Stimulated activated naive B cell treated with anti-CD40 and anti-IgM and Interleukin-4, amounts not matched to agents 10 μg/mL and 1 μg/mL and 100 μg/mL, for 72 hours (primary cell): Measurements from ENCODE around the gene EPS8.
A peak's percentile ranks its signal among the peaks of the same experiment; 100 is the strongest.

Experiments used
- ATAC-seq, 2 donors: fragments of 150-1000 bp; cut with Tn5 transposase; replicated peaks; 2 replicates each; pipeline ENCODE4 v1.10.0; 2021; ENCODE audit warnings: moderate library complexity in 1 of 2
- DNase-seq: peaks from one replicate; pipeline ENCODE4 v3.0.0; 2021
- H3K27ac Mint-ChIP-seq: one replicate; pipeline ENCODE4 v1.8.0; 2022; ENCODE audit warnings: mild to moderate bottlenecking, mixed read lengths
- H3K27me3 Mint-ChIP-seq, 2 donors: one replicate each; pipeline ENCODE4 v1.8.0; 2022; ENCODE audit warnings: mixed read lengths in 2 of 2
- H3K36me3 Mint-ChIP-seq, 2 donors: one replicate each; pipeline ENCODE4 v1.8.0; 2022; ENCODE audit warnings: mixed read lengths in 2 of 2, mild to moderate bottlenecking in 1 of 2
- H3K4me1 Mint-ChIP-seq, 2 donors: one replicate each; pipeline ENCODE4 v1.8.0; 2022; ENCODE audit warnings: mixed read lengths in 2 of 2, mild to moderate bottlenecking in 1 of 2
- H3K4me3 Mint-ChIP-seq, 2 donors: one replicate each; pipeline ENCODE4 v1.8.0; 2022; ENCODE audit warnings: mild to moderate bottlenecking in 2 of 2, mixed read lengths in 2 of 2, moderate library complexity in 1 of 2
- H3K9me3 Mint-ChIP-seq, 2 donors: one replicate each; pipeline ENCODE4 v1.8.0; 2022; ENCODE audit warnings: mixed read lengths in 2 of 2, mild to moderate bottlenecking in 1 of 2

EPS8 gene

DNA sequence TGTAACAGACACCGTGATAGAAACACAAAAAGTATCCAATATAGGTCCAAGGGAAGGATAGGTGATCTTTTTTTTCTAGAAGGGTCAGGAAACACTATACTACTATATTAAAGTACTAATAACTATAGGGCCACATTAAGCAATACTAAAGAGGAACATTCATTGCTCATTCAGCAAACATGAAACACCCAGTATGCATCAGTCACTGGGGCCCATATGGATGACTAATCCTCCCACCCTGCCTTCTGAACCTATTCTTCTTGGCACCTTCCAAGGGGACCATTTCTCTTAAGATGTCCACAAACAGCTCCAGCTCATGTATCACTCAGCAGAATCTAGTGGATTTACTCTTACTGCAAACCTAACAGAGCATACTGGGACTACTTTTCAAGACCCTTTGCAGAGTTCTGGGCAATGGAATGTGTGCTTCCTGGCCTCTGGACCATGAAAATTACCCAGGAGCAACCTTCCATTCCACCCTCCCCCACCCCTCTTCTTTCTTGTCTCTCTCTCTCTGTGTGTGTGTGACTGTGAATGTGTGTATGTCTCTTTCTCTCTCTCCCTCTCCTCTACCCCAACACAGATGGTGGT, 187.9 kb downstream of the EPS8 start:
- peaks cover 6 to 16% of the 10 kb centered on the region in 2 donors for H3K4me1 Mint-ChIP-seq
- no peak overlapping the region for H3K4me3 Mint-ChIP-seq
- H3K27ac Mint-ChIP-seq = no peak overlapping the region
- no peak for DNase-seq
- peaks cover 0 to 8% of the 10 kb centered on the region in 2 donors for H3K27me3 Mint-ChIP-seq
- peak; percentile 31 to 41 for ATAC-seq
- H3K36me3 Mint-ChIP-seq = no peaks in the 10 kb centered on the region
- H3K9me3 Mint-ChIP-seq = no peaks in the 10 kb centered on the region

DNA sequence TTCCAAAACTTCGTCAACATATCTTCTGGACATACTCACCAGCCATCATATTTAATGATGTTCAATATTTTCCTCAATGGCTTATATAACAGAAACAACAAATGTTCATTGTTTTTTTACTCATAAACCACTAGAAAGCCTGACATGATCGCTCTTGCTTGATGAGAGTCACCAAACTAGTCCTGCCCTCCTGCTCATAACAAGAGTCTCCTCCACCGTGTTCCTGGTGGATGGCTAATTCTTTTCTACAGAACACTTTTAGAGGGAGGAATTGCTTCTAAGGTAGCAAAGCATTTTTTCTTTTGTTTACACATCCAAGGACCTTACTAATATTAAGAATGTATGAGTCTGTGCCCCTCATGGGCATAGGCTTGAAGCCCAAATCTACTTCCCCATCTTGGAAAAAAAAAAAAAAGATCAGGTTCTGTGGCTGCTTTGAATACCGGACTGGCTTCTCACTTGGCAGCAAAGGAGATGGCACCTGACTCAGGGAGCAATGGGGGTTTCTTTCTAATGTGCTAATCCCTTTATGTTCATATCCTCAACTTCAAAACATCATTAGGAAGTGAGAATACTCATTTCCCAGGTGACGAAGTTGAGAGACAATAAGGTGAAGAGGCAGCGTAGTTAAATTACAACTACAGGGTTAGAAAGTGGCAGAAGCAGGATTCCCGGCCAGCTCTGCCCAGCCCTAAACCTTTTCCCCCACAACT, 188.8 kb downstream of the EPS8 start:
- Mint-ChIP-seq H3K27ac (no peak overlapping the region), H3K9me3 (no peaks in the 10 kb centered on the region), H3K4me1 (peaks cover 3 to 16% of the 10 kb centered on the region in 2 donors), H3K27me3 (peaks cover 0 to 8% of the 10 kb centered on the region in 2 donors), H3K36me3 (peaks cover 0 to 3% of the 10 kb centered on the region in 2 donors), H3K4me3 (no peak overlapping the region)
- DNase-seq (no peak), ATAC-seq (no peak)

GRCh38 chr12:15599266-15600037, 189.7 kb downstream of the EPS8 start:
- Mint-ChIP-seq H3K27ac (no peak overlapping the region), H3K9me3 (no peaks in the 10 kb centered on the region), H3K36me3 (peaks cover 0 to 4% of the 10 kb centered on the region in 2 donors), H3K27me3 (peaks cover 0 to 8% of the 10 kb centered on the region in 2 donors), H3K4me3 (no peak overlapping the region), H3K4me1 (peaks cover 3 to 16% of the 10 kb centered on the region in 2 donors)
- DNase-seq = no peak
- ATAC-seq = no peak

GRCh38 chr12:15597125-15597830, 191.9 kb downstream of the EPS8 start:
- Mint-ChIP-seq H3K27me3 (peaks cover 0 to 5% of the 10 kb centered on the region in 2 donors), H3K36me3 (peaks cover 2 to 4% of the 10 kb centered on the region in 2 donors), H3K27ac (no peak overlapping the region), H3K9me3 (no peaks in the 10 kb centered on the region), H3K4me3 (no peak overlapping the region), H3K4me1 (peaks cover 3 to 16% of the 10 kb centered on the region in 2 donors)
- DNase-seq (no peak), ATAC-seq (no peak)

DNA sequence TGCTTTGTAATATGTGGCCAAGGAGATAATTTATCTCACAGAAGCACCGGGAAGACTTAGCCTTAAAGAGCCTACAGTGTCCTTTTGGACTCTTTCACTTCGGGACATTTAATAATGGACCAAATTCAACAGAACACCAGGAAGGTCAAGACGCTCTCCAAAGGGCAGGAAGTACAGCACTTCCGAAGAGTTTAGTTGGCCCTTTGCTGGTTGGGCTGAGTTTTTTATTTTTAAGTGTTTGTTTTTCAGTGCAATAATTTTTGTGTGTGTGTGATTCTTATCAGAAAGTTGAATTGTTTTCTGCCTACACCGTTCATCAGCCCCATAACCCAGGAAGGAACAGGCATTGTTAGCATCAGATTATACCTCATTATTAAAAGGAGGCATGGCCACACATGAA, 193.0 kb downstream of the EPS8 start:
- Mint-ChIP-seq H3K4me3 (no peak overlapping the region), H3K4me1 (peaks cover 0 to 11% of the 10 kb centered on the region in 2 donors), H3K36me3 (peaks cover 3 to 4% of the 10 kb centered on the region in 2 donors), H3K27me3 (no peaks in the 10 kb centered on the region), H3K27ac (no peak overlapping the region), H3K9me3 (no peaks in the 10 kb centered on the region)
- ATAC-seq = no peak
- no peak for DNase-seq

DNA sequence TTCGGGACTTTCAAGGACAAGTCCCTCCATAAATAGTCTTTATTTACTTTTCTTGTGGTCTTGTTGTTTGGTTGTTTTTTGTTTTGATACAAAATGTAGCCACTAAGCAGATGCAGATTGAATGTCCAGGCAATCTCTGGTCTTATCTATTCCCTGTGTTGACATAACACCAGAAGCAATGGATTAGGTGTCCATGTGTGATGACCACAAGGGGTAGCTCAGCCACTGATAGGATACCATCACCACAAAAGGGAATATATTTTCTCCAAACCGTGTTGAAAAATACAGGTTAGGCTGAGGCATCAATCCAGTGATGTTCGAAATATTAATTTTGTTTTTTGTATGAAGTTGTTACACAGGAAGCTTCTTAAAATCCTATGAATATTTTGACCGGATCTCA, 196.3 kb downstream of the EPS8 start:
- Mint-ChIP-seq H3K4me3 (no peak overlapping the region), H3K9me3 (no peaks in the 10 kb centered on the region), H3K4me1 (peaks cover 6 to 17% of the 10 kb centered on the region in 2 donors), H3K27ac (no peak overlapping the region), H3K27me3 (no peaks in the 10 kb centered on the region), H3K36me3 (peaks cover 6 to 8% of the 10 kb centered on the region in 2 donors)
- ATAC-seq (no peak), DNase-seq (no peak)

DNA sequence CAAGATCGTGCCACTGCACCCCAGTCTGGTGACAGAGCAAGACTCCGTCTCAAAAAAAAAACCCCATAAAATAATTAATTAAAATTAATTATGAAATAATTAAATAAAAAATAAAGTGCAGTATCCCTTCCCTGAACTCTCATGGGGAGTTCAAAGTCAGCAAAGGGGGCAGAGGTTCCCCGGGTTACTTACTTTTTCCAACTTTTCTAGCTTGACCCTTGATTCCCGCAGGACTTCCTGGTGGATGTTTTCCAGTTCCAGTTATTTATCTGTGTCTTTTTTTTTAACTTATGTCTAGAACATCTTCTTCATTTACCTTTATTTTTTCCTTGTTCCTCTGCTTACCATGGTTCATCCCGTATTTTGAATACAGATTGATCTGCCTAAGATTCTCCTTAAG, 197.4 kb downstream of the EPS8 start:
- H3K4me3 Mint-ChIP-seq = no peak overlapping the region
- no peaks in the 10 kb centered on the region for H3K9me3 Mint-ChIP-seq
- peaks cover 6 to 12% of the 10 kb centered on the region in 2 donors for H3K36me3 Mint-ChIP-seq
- H3K4me1 Mint-ChIP-seq = peaks cover 6 to 10% of the 10 kb centered on the region in 2 donors
- H3K27me3 Mint-ChIP-seq = no peaks in the 10 kb centered on the region
- DNase-seq (no peak), ATAC-seq (no peak)
- H3K27ac Mint-ChIP-seq = no peak overlapping the region

DNA sequence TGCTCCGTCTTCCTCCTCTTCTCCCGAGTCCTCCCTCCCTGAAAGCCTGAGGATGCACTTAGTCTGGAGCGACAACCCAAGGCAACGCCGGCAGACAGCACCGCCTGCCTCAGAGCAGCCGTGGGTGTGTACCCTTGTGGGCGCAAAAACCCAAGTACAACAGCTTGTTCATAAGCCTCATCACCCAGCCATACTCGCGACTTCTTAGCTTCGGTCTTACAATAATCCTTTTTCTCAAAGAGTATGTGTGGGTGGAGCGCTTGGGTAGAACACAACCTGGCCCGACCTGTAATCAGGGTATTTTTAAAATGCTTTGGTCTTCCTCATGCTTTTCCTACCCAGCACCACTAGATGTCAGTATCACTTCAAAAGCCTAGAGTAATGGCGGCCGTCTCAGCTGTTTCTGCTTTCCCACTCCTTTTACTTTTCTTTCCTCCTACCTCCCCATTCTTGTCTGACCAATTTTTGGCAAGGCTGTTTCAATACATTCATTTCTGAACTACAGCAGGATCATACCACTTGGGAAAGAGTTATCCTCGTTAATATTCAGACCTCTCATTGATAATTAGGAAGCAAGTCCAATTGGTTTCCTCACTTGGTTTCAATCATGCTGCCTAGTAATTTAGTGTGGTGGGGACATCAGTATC, 198.9 kb downstream of the EPS8 start:
- H3K36me3 Mint-ChIP-seq = peaks cover 6 to 9% of the 10 kb centered on the region in 2 donors
- peak overlapping the region; percentile 59 for H3K27ac Mint-ChIP-seq
- H3K9me3 Mint-ChIP-seq = no peaks in the 10 kb centered on the region
- H3K4me1 Mint-ChIP-seq = peaks cover 6 to 10% of the 10 kb centered on the region in 2 donors
- peak overlapping the region; percentile 75 to 77 for H3K4me3 Mint-ChIP-seq
- H3K27me3 Mint-ChIP-seq = no peaks in the 10 kb centered on the region
- DNase-seq = peak; percentile 43
- peak; percentile 92 to 96 for ATAC-seq

GRCh38 chr12:15589328-15590032, 199.7 kb downstream of the EPS8 start:
- H3K27me3 Mint-ChIP-seq = no peaks in the 10 kb centered on the region
- ATAC-seq (no peak), DNase-seq (no peak)
- H3K9me3 Mint-ChIP-seq = no peaks in the 10 kb centered on the region
- H3K27ac Mint-ChIP-seq = no peak overlapping the region
- peak overlapping the region in 1 of 2 donors; percentile 75 for H3K4me3 Mint-ChIP-seq
- peaks cover 6 to 10% of the 10 kb centered on the region in 2 donors for H3K4me1 Mint-ChIP-seq
- peaks cover 6 to 9% of the 10 kb centered on the region in 2 donors for H3K36me3 Mint-ChIP-seq

DNA sequence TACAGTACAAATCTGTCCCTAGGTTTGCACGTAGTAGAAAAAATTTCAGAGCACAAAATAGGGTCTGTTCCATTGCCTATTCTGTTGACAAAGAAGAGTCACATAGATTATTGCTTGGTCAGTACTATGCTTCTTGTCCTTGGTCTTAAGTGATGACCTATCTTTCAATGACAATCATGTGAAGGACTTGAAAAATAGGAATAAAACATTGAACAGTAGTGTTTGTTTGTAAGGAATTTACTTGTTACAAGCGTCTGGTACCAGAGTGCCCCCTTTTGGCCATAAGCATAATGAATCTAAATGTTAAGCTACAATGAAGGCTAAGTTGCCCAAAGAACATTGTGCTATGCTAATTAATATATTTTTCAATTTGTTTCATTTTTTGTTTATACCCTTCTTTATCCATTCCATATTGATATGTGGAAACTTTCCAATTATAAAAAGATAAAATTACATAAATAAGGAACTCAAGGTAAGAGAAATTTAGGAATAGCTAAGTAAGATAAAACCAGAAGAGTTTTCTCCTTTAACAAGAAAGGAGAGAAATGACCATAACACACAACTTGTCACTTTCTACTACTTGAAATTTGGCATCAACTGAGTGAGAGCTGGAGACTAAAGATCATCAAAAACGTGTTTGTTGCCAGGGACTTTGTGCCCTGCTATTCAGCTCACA, 204.7 kb downstream of the EPS8 start:
- H3K36me3 Mint-ChIP-seq = peaks cover 9 to 17% of the 10 kb centered on the region in 2 donors
- ATAC-seq (peak in 1 of 2 donors; percentile 45), DNase-seq (no peak)
- H3K9me3 Mint-ChIP-seq = no peaks in the 10 kb centered on the region
- no peak overlapping the region for H3K27ac Mint-ChIP-seq
- no peak overlapping the region for H3K4me3 Mint-ChIP-seq
- no peaks in the 10 kb centered on the region for H3K27me3 Mint-ChIP-seq
- H3K4me1 Mint-ChIP-seq = no peaks in the 10 kb centered on the region

GRCh38 chr12:15583804-15584203, 205.4 kb downstream of the EPS8 start:
- Mint-ChIP-seq H3K27ac (no peak overlapping the region), H3K27me3 (no peaks in the 10 kb centered on the region), H3K4me3 (no peak overlapping the region), H3K9me3 (no peaks in the 10 kb centered on the region), H3K4me1 (no peaks in the 10 kb centered on the region), H3K36me3 (peaks cover 9 to 19% of the 10 kb centered on the region in 2 donors)
- ATAC-seq (no peak), DNase-seq (no peak)

- peaks cover 0 to 6% of the 10 kb centered on the region in 2 donors for H3K4me1 Mint-ChIP-seq
- no peak overlapping the region for H3K27ac Mint-ChIP-seq
- ATAC-seq (no peak), DNase-seq (no peak)
- H3K9me3 Mint-ChIP-seq = no peaks in the 10 kb centered on the region
- H3K27me3 Mint-ChIP-seq = no peaks in the 10 kb centered on the region
- H3K4me3 Mint-ChIP-seq = no peak overlapping the region
- peaks cover 11 to 15% of the 10 kb centered on the region in 2 donors for H3K36me3 Mint-ChIP-seq
Observed at GRCh38 chr12:15581006-15581405, 208.2 kb downstream of the EPS8 start.

DNA sequence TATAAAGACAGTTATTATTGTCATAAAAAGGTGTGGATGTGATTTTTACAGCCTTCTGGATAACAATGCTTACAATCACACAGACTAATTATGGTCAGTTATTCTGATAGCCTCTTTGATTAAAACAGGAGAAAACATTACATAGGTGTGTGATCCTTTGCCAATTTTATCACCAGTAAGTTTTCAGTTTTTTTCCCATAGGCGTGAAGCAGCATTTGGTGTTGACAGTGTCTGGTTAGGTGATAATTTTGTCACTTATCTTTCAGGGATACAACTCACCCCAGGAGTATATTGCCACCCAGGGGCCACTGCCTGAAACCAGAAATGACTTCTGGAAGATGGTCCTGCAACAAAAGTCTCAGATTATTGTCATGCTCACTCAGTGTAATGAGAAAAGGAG, 208.8 kb downstream of the EPS8 start:
- Mint-ChIP-seq H3K27ac (no peak overlapping the region), H3K9me3 (no peaks in the 10 kb centered on the region), H3K36me3 (peaks cover 11 to 19% of the 10 kb centered on the region in 2 donors), H3K4me3 (no peak overlapping the region), H3K4me1 (peaks cover 2 to 11% of the 10 kb centered on the region in 2 donors), H3K27me3 (no peaks in the 10 kb centered on the region)
- ATAC-seq (no peak), DNase-seq (no peak)
